ENCODE measurements around the gene CCDC60.

Gene CCDC60

GRCh38 chr12:119334430-119335170 lies at the start of gene CCDC60:
Gene CCDC60, plus strand, starts transcription at chr12:119334729. Its CDS starts 448 bp downstream, at chr12:119335177.
- Mint-ChIP-seq H3K27ac (no peak within 1 kb of the TSS), H3K9me3 (peaks cover 5% of the 10 kb centered on the region), H3K36me3 (ENCODE audit: low read depth) (no peaks in the 10 kb centered on the region), H3K4me1 (peaks cover 15% of the 10 kb centered on the region), H3K4me3 (no peak within 1 kb of the TSS), H3K27me3 (ENCODE audit: low read depth) (peaks cover 12% of the 10 kb centered on the region)
- TF ChIP-seq, protein P1, sequence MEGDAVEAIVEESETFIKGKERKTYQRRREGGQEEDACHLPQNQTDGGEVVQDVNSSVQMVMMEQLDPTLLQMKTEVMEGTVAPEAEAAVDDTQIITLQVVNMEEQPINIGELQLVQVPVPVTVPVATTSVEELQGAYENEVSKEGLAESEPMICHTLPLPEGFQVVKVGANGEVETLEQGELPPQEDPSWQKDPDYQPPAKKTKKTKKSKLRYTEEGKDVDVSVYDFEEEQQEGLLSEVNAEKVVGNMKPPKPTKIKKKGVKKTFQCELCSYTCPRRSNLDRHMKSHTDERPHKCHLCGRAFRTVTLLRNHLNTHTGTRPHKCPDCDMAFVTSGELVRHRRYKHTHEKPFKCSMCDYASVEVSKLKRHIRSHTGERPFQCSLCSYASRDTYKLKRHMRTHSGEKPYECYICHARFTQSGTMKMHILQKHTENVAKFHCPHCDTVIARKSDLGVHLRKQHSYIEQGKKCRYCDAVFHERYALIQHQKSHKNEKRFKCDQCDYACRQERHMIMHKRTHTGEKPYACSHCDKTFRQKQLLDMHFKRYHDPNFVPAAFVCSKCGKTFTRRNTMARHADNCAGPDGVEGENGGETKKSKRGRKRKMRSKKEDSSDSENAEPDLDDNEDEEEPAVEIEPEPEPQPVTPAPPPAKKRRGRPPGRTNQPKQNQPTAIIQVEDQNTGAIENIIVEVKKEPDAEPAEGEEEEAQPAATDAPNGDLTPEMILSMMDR (IDR thresholded peaks at IDR 0.05; ENCODE audit: unreplicated experiment in 3 of 3) = no peak

GRCh38 chr12:119288576-119288975 lies 46.0 kb upstream of the CCDC60 start:
- Mint-ChIP-seq H3K4me1 (no peaks in the 10 kb centered on the region), H3K27me3 (ENCODE audit: low read depth) (peaks cover 3% of the 10 kb centered on the region), H3K9me3 (no peaks in the 10 kb centered on the region), H3K27ac (no peak overlapping the region), H3K36me3 (ENCODE audit: low read depth) (no peaks in the 10 kb centered on the region), H3K4me3 (no peak overlapping the region)
- TF ChIP-seq, protein P1 (IDR thresholded peaks at IDR 0.05; ENCODE audit: unreplicated experiment in 3 of 3) = no peak

- Mint-ChIP-seq H3K4me3 (no peak overlapping the region), H3K27ac (peak overlapping the region in 2 of 3 experiments; percentile 17 to 18)
Observed at GRCh38 chr12:119292893-119293630, 41.5 kb upstream of the CCDC60 start.

DNA sequence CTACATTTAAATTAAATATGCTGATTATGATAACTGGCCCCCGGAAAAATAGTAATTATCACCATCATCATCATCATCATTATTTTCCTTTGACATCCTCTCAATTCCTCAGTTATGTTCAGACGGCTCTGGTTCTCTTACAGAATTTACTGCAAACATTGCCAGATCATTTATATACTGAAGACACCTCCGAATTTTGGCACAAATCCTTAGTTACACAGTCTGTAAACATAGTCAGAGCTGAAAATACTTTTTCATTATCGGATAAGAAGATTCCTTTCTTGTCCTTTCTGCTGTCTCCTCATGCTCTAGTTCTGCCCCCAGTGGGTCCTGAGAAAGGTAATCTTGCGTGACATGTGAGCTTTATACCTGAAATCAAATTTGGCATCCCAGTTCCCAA lies 40.3 kb upstream of the CCDC60 start:
- no peak overlapping the region for H3K4me3 Mint-ChIP-seq
- TF ChIP-seq, protein P1 (IDR thresholded peaks at IDR 0.05; ENCODE audit: unreplicated experiment in 3 of 3) = no peak
- no peaks in the 10 kb centered on the region for H3K9me3 Mint-ChIP-seq
- H3K36me3 Mint-ChIP-seq (ENCODE audit: low read depth) = no peaks in the 10 kb centered on the region
- peaks cover 9% of the 10 kb centered on the region for H3K4me1 Mint-ChIP-seq
- H3K27me3 Mint-ChIP-seq (ENCODE audit: low read depth) = peaks cover 26% of the 10 kb centered on the region
- H3K27ac Mint-ChIP-seq = no peak overlapping the region

More at GRCh38 chr12:119292893-119293630, 41.5 kb upstream of the CCDC60 start:
- H3K36me3 Mint-ChIP-seq (ENCODE audit: low read depth) = no peaks in the 10 kb centered on the region
- H3K9me3 Mint-ChIP-seq = no peaks in the 10 kb centered on the region
- TF ChIP-seq, protein P1 (IDR thresholded peaks at IDR 0.05; ENCODE audit: unreplicated experiment in 3 of 3) = no peak
- peaks cover 21% of the 10 kb centered on the region for H3K27me3 Mint-ChIP-seq (ENCODE audit: low read depth)
- peaks cover 9% of the 10 kb centered on the region for H3K4me1 Mint-ChIP-seq

DNA sequence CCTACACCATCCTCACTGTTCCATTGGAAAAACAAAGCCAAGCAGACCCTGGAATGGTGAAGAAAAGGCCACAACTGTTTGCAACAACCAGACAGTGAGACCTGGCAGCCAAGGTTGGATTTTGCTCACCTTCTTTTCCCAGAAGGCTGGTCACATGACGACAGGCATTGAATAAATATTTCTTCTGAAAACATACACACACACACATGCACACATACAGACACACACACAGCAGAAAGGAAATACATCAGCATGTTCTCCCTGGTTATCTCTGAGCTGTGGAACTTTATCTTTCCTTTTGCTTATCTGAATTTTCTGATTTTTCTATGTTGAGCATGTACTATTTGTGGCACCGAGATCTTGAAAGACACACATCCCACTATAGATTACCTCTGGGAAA lies 38.0 kb upstream of the CCDC60 start:
- Mint-ChIP-seq H3K9me3 (no peaks in the 10 kb centered on the region), H3K4me3 (no peak overlapping the region), H3K36me3 (ENCODE audit: low read depth) (no peaks in the 10 kb centered on the region), H3K27me3 (ENCODE audit: low read depth) (peaks cover 26% of the 10 kb centered on the region), H3K27ac (no peak overlapping the region), H3K4me1 (peaks cover 9% of the 10 kb centered on the region)
- TF ChIP-seq, protein P1 (IDR thresholded peaks at IDR 0.05; ENCODE audit: unreplicated experiment in 3 of 3) = no peak
